ENCODE results near the gene RAPGEF4.

Gene RAPGEF4

DNA sequence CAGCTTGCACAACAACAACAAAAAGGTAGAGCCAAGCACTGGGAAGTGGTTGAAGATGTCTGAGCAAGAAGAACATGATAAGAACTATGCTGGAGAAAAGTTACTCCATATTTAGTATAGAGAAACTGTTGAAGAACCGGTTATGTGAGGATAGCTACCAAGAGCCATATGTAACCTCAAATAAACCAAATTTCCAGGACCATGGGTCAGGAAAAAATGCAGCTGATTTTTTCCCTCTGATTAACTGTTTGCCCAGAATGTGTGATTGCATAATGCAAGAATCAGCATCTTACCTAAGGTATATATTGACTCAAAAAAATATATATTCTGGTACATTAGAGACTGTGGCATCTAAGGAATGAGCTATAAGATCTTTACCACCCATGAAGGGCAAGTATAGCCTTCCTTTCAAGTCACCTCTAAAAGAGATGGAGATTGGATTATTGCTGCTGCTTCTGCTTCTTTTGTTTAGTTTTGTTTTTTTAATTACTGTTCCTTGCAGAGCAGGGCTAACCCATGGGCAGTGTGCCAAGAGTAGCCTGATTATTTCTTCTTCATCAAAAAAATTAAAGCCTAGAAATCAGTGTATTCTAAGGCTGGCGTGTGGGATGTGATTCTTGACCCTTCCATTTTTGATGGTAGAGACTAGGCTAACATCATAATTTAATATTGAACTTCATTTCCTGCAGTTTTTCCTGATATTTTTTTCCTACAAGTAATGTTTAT is 263.1 kb downstream of the RAPGEF4 start:
- TF ChIP-seq OSR2 (tag by site-specific recombination; IDR thresholded peaks at IDR 0.05): peak; percentile 50; the same call in 1 of the 2 replicates
- TF ChIP-seq, protein P1, sequence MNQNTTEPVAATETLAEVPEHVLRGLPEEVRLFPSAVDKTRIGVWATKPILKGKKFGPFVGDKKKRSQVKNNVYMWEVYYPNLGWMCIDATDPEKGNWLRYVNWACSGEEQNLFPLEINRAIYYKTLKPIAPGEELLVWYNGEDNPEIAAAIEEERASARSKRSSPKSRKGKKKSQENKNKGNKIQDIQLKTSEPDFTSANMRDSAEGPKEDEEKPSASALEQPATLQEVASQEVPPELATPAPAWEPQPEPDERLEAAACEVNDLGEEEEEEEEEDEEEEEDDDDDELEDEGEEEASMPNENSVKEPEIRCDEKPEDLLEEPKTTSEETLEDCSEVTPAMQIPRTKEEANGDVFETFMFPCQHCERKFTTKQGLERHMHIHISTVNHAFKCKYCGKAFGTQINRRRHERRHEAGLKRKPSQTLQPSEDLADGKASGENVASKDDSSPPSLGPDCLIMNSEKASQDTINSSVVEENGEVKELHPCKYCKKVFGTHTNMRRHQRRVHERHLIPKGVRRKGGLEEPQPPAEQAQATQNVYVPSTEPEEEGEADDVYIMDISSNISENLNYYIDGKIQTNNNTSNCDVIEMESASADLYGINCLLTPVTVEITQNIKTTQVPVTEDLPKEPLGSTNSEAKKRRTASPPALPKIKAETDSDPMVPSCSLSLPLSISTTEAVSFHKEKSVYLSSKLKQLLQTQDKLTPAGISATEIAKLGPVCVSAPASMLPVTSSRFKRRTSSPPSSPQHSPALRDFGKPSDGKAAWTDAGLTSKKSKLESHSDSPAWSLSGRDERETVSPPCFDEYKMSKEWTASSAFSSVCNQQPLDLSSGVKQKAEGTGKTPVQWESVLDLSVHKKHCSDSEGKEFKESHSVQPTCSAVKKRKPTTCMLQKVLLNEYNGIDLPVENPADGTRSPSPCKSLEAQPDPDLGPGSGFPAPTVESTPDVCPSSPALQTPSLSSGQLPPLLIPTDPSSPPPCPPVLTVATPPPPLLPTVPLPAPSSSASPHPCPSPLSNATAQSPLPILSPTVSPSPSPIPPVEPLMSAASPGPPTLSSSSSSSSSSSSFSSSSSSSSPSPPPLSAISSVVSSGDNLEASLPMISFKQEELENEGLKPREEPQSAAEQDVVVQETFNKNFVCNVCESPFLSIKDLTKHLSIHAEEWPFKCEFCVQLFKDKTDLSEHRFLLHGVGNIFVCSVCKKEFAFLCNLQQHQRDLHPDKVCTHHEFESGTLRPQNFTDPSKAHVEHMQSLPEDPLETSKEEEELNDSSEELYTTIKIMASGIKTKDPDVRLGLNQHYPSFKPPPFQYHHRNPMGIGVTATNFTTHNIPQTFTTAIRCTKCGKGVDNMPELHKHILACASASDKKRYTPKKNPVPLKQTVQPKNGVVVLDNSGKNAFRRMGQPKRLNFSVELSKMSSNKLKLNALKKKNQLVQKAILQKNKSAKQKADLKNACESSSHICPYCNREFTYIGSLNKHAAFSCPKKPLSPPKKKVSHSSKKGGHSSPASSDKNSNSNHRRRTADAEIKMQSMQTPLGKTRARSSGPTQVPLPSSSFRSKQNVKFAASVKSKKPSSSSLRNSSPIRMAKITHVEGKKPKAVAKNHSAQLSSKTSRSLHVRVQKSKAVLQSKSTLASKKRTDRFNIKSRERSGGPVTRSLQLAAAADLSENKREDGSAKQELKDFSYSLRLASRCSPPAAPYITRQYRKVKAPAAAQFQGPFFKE (tag by site-specific recombination; IDR thresholded peaks at IDR 0.05; ENCODE audit: borderline replicate concordance): no peak
- Histone ChIP-seq H3K9me3 (ENCODE audit: control insufficient read depth, insufficient read depth, low read depth, low read length) (no peaks in the 10 kb centered on the region), H3K36me3 (ENCODE audit: control insufficient read depth in 2 of 2, insufficient read depth in 1 of 2, low read length in 2 of 2) (no peaks in the 10 kb centered on the region), H3K4me1 (ENCODE audit: control insufficient read depth, insufficient read depth, low read length) (peaks cover 35% of the 10 kb centered on the region), H3K27ac (ENCODE audit: extremely low read depth, low read depth, low read length) (no peak overlapping the region), H3K4me3 (ENCODE audit: low read depth, low read length) (no peak overlapping the region)
- POLR2A ChIA-PET: no interaction called here
- CTCF ChIA-PET: interaction anchor here (0.6 to 1.1 kb wide), 2 partner anchors 13 to 85 kb away, joined by 3 read pairs; no protein-coding TSS in a partner anchor

DNA sequence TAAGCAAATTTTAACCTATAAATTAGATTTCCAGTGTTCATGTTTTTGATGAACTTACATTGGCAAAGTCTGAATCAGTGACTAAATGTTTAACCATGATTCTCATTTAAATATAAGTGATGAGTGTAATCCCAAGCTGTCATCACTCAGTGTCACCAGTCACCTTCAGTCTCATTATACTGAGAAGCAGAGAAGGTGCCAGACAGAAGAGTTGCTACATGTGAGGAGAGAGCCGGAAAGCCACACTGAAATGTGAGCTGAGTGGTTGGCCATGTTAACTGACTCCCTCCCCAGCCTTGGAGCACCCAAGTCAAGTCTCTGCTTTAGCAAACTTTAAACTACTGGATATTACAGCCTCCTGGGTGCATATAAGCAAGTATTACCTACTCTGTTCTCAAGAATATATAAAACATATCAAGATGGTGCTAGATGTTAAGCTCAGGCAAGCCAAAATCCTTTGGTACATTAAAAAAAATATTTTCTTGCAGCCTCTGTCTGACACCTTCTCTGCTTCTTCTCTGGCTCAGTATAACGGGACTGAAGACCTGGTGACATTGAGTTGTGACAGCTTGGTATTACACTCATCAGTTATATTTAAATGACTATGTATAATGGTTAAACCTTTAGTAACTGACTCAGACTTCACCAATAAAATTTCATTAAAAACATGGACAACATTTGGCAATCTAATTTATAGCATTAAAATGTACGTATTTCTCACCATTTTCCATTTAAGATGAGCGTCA is 264.2 kb downstream of the RAPGEF4 start:
- POLR2A ChIA-PET: interaction anchor here (0.6 kb wide), 1 partner anchor 448 kb away, joined by 3 read pairs; no protein-coding TSS in a partner anchor

More for the DNA sequence above, 264.2 kb downstream of the RAPGEF4 start:
- no peak overlapping the region for H3K27ac ChIP-seq (ENCODE audit: extremely low read depth, low read depth, low read length)
- H3K9me3 ChIP-seq (ENCODE audit: control insufficient read depth, insufficient read depth, low read depth, low read length): no peaks in the 10 kb centered on the region
- TF ChIP-seq PRDM6 (tag by site-specific recombination; IDR thresholded peaks at IDR 0.05) (0 out of 2 replicates have a peak, but pooled peaks have one; percentile 7), ZBTB1 (tag by site-specific recombination; IDR thresholded peaks at IDR 0.05) (no peak), ZNF585B (tag by site-specific recombination; IDR thresholded peaks at IDR 0.05) (peak; percentile 41; the same call in 1 of the 2 replicates), TRIM28 (IDR thresholded peaks at IDR 0.05; ENCODE audit: borderline replicate concordance, low read length) (peak; percentile 53; the same call in 1 of the 2 replicates), ZNF416 (tag by site-specific recombination; IDR thresholded peaks at IDR 0.05) (no peak), ZNF449 (tag by site-specific recombination; IDR thresholded peaks at IDR 0.05) (peak; percentile 99)
- H3K4me1 ChIP-seq (ENCODE audit: control insufficient read depth, insufficient read depth, low read length): peaks cover 36% of the 10 kb centered on the region
- CTCF ChIA-PET: no interaction called here
- no peaks in the 10 kb centered on the region for H3K36me3 ChIP-seq (ENCODE audit: control insufficient read depth in 2 of 2, insufficient read depth in 1 of 2, low read length in 2 of 2)
- no peak overlapping the region for H3K4me3 ChIP-seq (ENCODE audit: low read depth, low read length)
